ENCODE results near the gene SETD3.

The SETD3 gene

GRCh38 chr14:99431986-99432385 lies 48.7 kb downstream of the SETD3 start:
- Histone ChIP-seq H3K36me3 (ENCODE audit: low read depth) (peaks cover 33% of the 10 kb centered on the region), H3K4me3 (ENCODE audit: severe bottlenecking) (no peak overlapping the region), H3K27ac (ENCODE audit: poor library complexity, severe bottlenecking) (no peak overlapping the region), H3K9me3 (ENCODE audit: severe bottlenecking) (no peaks in the 10 kb centered on the region), H3K27me3 (ENCODE audit: insufficient read depth, poor library complexity, severe bottlenecking) (no peaks in the 10 kb centered on the region), H3K4me1 (ENCODE audit: insufficient read depth, poor library complexity, severe bottlenecking) (no peaks in the 10 kb centered on the region)
- ATAC-seq (ENCODE audit: low read depth), result no peak
- no peak for TF ChIP-seq CTCF (IDR thresholded peaks at IDR 0.05; ENCODE audit: poor library complexity, severe bottlenecking)
- DNase-seq (ENCODE audit: low spot score), result no peak

GRCh38 chr14:99430491-99430890 lies 50.2 kb downstream of the SETD3 start:
- Histone ChIP-seq H3K4me3 (ENCODE audit: severe bottlenecking) (no peak overlapping the region), H3K4me1 (ENCODE audit: insufficient read depth, poor library complexity, severe bottlenecking) (no peaks in the 10 kb centered on the region), H3K27me3 (ENCODE audit: insufficient read depth, poor library complexity, severe bottlenecking) (no peaks in the 10 kb centered on the region), H3K9me3 (ENCODE audit: severe bottlenecking) (no peaks in the 10 kb centered on the region), H3K27ac (ENCODE audit: poor library complexity, severe bottlenecking) (no peak overlapping the region), H3K36me3 (ENCODE audit: low read depth) (peaks cover 33% of the 10 kb centered on the region)
- peak; percentile 27 for TF ChIP-seq CTCF (IDR thresholded peaks at IDR 0.05; ENCODE audit: poor library complexity, severe bottlenecking)
- ATAC-seq (ENCODE audit: low read depth) (0 out of 3 replicates have a peak, but pooled peaks have one; percentile 42), DNase-seq (ENCODE audit: low spot score) (no peak)

- Histone ChIP-seq H3K27ac (ENCODE audit: poor library complexity, severe bottlenecking) (no peak overlapping the region), H3K9me3 (ENCODE audit: severe bottlenecking) (no peaks in the 10 kb centered on the region), H3K27me3 (ENCODE audit: insufficient read depth, poor library complexity, severe bottlenecking) (no peaks in the 10 kb centered on the region), H3K4me1 (ENCODE audit: insufficient read depth, poor library complexity, severe bottlenecking) (no peaks in the 10 kb centered on the region), H3K36me3 (ENCODE audit: low read depth) (peaks cover 24% of the 10 kb centered on the region), H3K4me3 (ENCODE audit: severe bottlenecking) (no peak overlapping the region)
- ATAC-seq (ENCODE audit: low read depth) (no peak), DNase-seq (ENCODE audit: low spot score) (no peak)
- no peak for TF ChIP-seq CTCF (IDR thresholded peaks at IDR 0.05; ENCODE audit: poor library complexity, severe bottlenecking)
Observed at GRCh38 chr14:99427632-99428300, 52.9 kb downstream of the SETD3 start.

- no peaks in the 10 kb centered on the region for H3K4me1 ChIP-seq (ENCODE audit: insufficient read depth, poor library complexity, severe bottlenecking)
- no peak overlapping the region for H3K27ac ChIP-seq (ENCODE audit: poor library complexity, severe bottlenecking)
- H3K4me3 ChIP-seq (ENCODE audit: severe bottlenecking), result no peak overlapping the region
- no peaks in the 10 kb centered on the region for H3K27me3 ChIP-seq (ENCODE audit: insufficient read depth, poor library complexity, severe bottlenecking)
- ATAC-seq (ENCODE audit: low read depth) (no peak), DNase-seq (ENCODE audit: low spot score) (no peak)
- TF ChIP-seq CTCF (IDR thresholded peaks at IDR 0.05; ENCODE audit: poor library complexity, severe bottlenecking), result no peak
- H3K9me3 ChIP-seq (ENCODE audit: severe bottlenecking), result no peaks in the 10 kb centered on the region
- peaks cover 16% of the 10 kb centered on the region; the same call in 1 of the 2 replicates for H3K36me3 ChIP-seq (ENCODE audit: low read depth)
Observed at GRCh38 chr14:99426813-99427346, 53.8 kb downstream of the SETD3 start.

GRCh38 chr14:99426265-99426664 lies 54.4 kb downstream of the SETD3 start:
- H3K36me3 ChIP-seq (ENCODE audit: low read depth), result peaks cover 12% of the 10 kb centered on the region; the same call in 1 of the 2 replicates
- no peak for DNase-seq (ENCODE audit: low spot score)
- no peaks in the 10 kb centered on the region for H3K27me3 ChIP-seq (ENCODE audit: insufficient read depth, poor library complexity, severe bottlenecking)
- H3K4me1 ChIP-seq (ENCODE audit: insufficient read depth, poor library complexity, severe bottlenecking), result no peaks in the 10 kb centered on the region
- no peak for ATAC-seq (ENCODE audit: low read depth)
- TF ChIP-seq CTCF (IDR thresholded peaks at IDR 0.05; ENCODE audit: poor library complexity, severe bottlenecking), result no peak
- no peaks in the 10 kb centered on the region for H3K9me3 ChIP-seq (ENCODE audit: severe bottlenecking)
- H3K27ac ChIP-seq (ENCODE audit: poor library complexity, severe bottlenecking), result no peak overlapping the region
- no peak overlapping the region for H3K4me3 ChIP-seq (ENCODE audit: severe bottlenecking)
